HG03095 (cell line): ENCODE measurements around the gene MAP7.

Experiments used
- ATAC-seq: cut with Tn5 transposase; IDR thresholded peaks from one replicate; pipeline ENCODE4 v1.9.1; 2021; ENCODE audit warnings: moderate library complexity; ENCODE audit not compliant: unreplicated experiment

The MAP7 gene

GRCh38 chr6:136566007-136566487, 15.8 kb upstream of the MAP7 start:
- no peak for ATAC-seq

DNA sequence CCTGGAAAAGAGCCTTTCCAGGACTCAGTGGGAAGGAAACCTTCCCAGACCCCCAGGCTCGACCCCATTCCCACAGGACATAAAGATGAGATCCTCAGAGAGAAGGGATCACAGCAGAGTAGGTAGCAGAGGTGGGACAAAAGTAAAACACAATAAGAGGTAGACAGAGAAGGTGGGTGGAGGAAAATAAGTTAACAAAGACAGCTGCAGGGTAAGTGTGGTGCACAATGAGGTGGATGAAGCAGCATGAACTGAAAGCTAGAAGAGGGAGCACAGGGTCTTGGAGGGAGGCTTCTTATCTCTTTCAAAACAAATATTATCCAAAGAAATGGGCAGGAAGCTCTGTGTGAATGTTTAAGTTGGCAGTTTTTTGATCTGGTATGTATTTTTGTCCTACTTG, 14.0 kb upstream of the MAP7 start:
- no peak for ATAC-seq

DNA sequence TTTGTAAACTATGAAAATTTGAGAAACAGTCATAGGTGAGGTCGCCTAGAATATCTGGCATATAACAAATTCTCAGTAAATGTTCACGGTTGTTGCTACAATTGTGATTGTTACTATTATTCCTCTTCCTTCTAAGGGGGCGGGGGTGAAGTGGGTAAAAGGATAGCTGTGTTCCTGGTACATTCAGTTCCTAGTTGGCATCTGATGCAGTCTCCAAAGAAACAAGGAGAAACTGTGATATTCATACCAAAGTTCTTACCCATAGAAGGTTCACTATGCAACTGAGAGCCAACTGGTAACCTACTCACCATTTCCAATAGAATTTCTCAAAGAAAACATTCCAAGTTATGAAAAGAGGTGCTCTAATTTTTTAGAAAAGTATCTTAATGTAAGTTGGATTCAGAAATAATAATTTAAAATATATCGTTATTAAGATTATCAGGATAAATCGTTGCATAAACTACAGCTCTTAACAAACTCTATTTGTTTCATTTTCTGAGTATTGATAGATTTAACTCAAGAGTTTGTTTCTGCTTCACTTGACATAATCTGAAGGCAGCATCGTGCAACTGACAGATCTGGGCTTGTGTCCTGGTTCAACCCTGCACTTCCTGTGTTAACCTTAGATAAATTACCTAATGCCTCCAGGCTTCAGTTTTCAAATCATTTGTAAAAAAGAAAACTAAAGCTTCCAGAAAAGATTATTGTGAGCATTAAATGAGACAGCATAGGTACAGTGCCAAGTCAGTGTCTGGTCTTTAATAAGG, 13.3 kb upstream of the MAP7 start:
- no peak for ATAC-seq

- ATAC-seq = no peak
These were observed 12.0 kb upstream of the MAP7 start for GRCh38 chr6:136562211-136562610.

DNA sequence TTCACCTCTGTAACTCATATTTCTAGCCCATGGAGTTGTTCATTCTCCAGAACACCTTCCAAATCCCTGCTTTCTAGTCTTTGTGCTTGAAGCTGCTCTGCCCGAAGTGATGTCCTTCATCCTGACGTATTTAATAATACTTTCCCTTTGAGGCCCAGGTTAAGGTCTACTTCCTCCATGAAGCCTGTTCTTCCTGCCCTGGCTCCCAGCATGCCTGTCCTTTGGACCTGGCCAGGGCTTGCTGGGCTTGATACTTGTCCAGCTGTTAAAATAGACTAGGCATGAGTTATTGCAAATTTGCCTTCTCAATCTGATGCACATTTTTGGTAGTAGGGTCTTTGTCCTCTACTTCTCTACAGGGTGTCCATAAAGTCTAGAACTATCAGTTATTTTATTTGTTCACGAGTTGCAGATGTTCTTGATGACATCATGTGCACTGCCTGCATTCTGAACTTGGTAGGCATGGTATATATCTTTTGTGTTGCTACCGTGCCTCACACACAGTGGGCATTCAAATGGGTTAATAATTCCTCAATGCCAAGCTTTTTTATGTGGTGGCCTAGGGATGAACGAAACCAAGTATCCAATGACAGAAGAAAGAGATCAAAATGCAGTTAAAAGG, 3.1 kb upstream of the MAP7 start:
- ATAC-seq = no peak

DNA sequence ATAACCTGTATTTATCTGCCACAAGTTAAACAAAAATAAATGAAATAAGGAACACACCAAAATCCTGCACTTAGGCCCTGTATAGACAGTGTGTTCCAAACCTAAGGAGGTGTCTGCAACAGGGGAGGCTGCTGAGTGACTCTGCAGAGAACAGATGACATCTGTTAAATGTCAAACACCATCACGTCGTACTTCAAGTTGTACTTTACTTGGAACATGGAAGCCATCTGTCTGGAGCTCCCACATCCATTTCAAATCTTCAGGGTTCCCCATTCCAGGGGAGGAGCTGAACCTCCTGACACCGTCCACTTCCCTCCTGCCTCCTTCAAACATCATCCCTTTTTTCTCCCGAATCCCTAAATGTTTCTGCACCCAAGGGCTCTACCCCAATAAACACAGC, 1.8 kb upstream of the MAP7 start:
- ATAC-seq = no peak

DNA sequence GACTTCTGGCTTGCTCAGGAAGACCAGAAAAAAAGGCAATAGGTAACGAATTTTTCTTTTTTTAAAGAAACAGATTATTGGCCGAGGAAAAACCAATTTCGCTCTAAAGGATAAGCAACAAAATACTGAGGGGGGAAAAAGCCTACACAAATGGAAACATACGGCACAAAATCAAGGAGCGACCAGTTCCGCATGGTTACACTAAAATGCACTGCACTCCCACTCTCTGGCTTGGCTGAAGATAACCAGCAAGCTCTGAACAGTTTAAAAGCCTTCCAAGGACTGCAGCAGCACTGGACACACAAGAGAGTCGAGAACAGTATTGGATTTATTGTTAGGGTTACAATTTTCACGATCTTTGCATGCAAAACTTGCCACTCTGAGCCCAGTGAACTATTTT, 881 bp upstream of the MAP7 start:
- no peak for ATAC-seq

DNA sequence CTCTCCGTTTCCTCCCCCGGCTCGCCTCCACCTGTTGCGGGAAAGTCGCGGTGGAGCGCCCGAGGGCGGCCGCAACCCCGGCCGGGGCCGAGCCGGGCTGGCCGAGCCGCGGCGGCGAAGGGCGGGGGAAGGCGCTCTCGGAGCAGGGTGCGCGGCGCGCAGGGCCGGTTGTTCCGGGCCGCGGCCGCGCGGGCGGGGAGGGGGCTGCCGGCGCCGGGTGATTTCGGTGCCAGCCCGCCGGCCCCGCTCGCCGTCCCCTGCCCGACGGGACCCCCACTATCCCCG, 235 bp downstream of the MAP7 start:
- ATAC-seq = peak; percentile 57

DNA sequence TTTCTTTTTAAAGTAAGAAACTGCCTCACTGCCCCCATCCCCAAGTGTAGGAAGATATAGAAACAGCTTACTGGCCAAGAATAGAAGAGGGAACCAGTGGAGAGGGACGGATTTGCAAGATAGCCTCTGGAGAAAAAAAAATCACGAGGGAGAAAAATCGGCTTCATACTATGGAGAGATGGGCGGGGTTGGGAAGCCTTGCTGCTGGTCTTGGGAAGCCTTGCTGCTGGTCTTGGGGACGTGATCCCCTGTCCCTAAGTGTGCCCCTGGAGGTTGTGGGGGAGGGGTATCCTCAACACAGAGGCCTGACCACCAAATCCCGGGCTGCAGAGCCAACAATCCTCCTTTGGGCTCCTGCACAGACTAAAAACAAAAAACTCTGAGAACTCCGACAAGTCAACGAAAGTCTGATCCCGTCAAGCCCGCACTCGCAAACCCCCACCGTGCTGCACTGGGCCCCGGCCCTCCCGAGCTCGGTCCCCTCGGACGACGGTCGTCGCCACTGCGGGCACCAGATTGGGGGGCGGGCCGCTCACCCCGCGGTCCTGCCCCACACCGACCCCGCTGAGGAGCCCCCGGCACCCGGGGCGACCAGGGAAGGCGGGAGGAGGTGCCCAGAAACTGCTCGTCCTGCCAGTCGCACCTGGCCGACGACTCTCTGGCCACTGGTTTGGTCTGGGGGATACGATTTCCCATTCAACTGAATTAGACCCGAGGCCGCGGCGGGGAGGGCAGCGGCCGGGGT, 750 bp downstream of the MAP7 start:
- ATAC-seq = no peak

DNA sequence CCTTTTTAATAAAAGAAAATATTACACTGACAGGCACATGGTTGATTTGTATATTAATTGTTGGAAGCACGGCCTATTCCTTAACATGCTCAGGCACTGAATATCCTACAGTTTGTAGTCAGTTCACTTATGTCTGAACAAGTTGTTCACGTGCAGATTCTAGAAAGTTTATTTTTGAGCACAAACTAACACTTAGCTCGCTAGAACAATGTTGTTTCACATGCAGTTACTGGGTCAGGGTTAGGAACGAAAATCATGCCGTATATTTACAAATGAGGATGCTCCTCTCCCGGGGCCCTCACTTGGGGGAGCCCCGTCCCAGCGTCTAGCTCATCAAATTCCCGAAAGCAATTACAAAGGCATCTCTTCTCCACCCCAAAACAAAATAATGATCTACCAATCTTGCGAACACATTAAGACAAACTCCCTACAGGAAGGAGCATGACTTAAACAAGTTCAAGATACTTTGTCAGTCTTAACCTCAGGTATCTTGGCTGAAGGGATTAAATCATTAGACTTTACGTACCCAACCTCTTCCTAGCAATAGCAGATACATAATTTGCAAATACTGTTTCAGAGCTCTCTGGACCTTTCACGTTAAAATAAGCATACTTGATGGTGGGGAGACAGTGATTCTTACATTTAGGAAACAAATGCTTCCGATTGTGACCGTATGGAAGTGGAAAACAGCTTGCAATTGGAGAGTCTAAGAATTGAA, 1.5 kb downstream of the MAP7 start:
- no peak for ATAC-seq

DNA sequence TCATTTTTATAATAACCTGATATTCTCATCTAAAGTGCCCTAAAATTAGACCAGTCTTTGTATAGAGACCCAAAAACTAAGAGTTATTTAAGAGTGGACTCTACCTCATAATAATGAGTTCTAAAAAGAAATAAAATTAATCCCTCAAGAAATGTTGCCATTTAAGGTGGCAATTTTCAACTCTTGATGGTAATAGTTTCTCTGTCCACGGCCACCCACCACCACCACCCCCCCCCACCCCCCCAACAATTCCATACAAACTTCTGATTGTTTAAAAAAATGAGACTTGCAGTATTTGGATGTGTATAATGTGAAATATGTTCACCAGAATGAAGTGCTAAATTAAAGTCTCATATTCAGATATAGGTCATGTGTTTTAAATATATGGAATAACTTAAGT, 2.4 kb downstream of the MAP7 start:
- no peak for ATAC-seq

GRCh38 chr6:136547336-136547735, 2.9 kb downstream of the MAP7 start:
- no peak for ATAC-seq

GRCh38 chr6:136546331-136546730, 3.9 kb downstream of the MAP7 start:
- no peak for ATAC-seq

- no peak for ATAC-seq
These were observed 5.9 kb downstream of the MAP7 start for GRCh38 chr6:136544326-136544725.

DNA sequence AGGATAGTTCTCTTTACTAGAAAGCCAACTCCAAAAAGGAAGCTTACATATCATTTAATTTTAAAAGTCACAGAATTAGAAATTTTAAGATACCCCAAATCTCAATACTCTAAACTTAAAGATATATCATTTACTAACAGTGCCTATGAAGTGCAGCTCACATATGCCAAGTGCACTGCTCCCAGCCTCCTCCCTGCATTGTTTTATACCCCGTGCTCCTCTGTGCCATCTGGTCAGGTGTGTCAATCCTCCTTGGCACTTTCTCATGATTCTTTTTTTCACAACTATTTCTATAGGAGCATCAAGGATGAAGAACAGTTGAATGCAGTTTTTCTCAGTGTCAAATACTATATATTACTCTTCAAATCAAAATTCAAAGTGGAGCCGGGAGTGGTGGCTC, 8.8 kb downstream of the MAP7 start:
- no peak for ATAC-seq

DNA sequence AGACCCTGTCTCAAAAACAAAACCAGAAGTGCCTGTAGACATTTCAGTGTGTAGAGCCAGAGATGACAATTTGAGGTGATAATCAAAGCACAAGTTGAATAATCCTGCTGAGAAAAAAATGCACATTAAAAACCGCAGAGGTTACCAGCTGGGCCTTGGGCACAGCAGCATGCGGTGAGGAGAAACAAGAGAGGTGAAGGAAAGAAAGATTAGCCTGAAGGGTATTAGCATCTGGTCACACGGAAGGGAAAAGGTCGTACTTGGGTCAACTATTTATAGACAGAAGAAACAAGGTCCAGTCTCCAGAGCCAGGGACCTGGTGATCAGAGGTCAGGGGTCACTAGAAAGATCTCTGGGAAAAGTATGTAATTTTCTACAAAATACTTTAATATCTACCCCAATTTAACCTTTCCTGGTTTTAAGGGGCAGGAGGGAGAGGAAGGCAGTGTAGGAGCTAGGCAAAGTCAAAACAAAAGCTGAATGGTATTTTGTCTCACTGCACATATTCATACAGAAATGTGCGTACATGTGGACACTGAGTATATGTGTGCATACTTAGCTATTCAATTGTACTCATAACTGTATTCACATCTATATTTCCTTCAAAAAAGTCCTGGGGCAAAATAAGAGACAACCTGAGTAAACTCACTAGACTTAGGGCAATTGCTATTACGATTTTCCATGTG, 10.1 kb downstream of the MAP7 start:
- no peak for ATAC-seq

DNA sequence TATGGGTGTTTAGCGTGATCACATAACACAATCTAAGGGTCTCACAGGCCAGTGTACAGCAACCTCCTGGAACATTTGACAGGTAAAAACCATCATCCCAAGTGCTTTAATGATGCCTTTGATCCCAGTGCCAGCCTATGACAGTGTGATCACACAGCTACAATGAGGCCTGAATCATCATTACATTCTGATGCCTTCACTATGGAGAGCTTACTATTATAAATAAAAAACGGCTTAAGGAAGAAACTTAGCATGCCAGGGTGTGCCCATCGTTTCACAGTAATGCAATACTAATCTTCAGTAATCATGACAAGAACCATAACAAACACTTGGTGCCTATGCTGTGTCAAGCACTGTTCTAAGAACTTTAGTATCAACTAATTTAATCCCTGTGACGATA, 11.4 kb downstream of the MAP7 start:
- no peak for ATAC-seq

DNA sequence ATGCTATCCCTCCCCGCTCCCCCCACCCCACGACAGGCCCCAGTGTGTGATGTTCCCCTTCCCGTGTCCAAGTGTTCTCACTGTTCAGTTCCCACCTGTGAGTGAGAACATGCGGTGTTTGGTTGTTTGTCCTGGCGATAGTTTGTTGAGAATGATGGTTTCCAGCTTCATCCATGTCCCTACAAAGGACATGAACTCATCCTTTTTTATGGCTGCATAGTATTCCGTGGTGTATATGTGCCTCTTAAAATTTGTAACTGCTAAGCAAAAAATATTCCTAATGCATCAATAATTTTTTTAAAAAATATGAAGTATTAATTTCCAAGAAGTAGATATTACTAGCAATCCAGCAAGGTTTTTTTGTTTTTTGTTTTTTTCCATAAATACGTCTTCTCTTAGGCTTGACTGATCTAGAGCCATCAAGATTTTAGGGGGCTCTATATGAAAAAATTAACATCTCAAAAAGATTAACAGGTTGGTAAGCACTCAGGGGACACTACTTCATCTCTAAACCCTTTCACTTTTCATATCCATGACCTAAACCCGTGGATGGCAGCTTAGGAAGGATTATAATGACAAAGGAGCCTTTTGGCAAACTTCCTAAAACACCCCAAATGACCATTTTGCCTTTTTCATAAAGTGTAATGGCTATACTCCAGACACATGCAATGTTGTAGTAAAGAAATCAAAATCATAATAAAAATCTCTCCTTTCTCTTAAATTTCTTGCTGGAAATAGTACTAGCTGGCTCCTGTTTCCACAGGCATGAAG, 14.2 kb downstream of the MAP7 start:
- ATAC-seq = no peak

- no peak for ATAC-seq
These were observed 15.0 kb downstream of the MAP7 start for GRCh38 chr6:136535017-136535765.

DNA sequence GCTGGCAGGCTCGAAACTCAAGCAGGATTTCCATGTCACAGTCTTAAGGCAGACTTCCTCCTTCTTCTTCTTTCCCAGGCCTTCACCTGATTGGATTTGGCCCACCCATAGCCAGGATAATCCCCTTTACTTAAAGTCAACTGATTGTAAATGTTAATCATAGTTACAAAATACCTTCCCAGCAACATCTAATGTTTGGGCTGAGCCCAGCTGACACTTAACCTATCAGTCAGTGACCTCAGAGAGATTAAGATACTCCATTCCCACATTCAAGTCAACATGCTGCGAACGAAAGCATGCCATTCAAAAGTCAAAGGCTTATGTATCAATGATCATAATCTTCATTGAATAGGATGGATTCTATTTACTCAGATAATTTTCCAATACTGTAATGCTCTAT, 16.0 kb downstream of the MAP7 start:
- ATAC-seq = no peak
